Measurements from ENCODE around the gene DGKI.

DNA sequence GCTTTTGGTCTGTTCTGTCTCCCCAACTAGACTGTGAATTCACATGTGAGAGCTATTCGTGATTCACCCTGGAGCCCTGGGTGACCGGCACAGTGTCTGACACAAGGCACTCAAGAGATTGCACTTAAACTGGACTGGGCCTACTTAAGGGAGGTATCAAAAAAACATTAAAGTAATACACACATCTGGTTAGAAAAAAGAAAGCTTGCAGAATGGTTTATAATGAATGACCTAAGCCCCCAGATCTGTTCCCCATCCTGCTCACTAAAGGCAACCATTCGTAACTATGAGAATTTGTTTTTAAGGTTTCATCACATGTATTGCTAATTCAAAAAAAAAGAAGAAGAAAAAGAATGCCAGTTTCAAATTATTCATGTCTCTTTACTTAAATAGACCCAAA is 74.5 kb downstream of the DGKI start:
- TF ChIP-seq, protein P1, sequence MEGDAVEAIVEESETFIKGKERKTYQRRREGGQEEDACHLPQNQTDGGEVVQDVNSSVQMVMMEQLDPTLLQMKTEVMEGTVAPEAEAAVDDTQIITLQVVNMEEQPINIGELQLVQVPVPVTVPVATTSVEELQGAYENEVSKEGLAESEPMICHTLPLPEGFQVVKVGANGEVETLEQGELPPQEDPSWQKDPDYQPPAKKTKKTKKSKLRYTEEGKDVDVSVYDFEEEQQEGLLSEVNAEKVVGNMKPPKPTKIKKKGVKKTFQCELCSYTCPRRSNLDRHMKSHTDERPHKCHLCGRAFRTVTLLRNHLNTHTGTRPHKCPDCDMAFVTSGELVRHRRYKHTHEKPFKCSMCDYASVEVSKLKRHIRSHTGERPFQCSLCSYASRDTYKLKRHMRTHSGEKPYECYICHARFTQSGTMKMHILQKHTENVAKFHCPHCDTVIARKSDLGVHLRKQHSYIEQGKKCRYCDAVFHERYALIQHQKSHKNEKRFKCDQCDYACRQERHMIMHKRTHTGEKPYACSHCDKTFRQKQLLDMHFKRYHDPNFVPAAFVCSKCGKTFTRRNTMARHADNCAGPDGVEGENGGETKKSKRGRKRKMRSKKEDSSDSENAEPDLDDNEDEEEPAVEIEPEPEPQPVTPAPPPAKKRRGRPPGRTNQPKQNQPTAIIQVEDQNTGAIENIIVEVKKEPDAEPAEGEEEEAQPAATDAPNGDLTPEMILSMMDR (IDR thresholded peaks at IDR 0.05): no peak
- TF ChIP-seq POLR2A (IDR thresholded peaks at IDR 0.05): no peak
